ENCODE results near the gene TIMM44. TPM values are rescaled to one million over a fixed set of nuclear protein-coding genes. Genes with fewer than 3 reads are reported as not detected.

Gene TIMM44
- total RNA-seq, 2 experiments from 2014 or later = 86.0 to 116 TPM

DNA sequence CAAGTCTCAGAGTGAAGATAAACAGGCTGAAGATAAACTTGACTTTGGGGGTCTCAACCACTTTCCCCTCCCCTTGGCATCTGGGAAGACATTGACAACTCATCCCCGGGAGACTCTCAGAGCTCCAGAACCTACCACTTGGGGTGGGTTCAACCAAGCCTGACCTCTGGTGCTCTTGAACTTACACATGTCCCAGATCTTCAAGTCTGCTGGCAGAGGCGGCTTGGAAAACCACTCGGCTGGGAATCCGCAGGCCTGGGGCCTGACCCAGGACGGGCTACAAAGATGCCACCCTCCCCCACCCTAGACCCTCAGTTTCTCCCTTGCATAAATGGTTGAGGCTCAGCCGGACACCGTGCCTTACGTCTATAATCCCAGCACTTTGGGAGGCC, 54.6 kb downstream of the TIMM44 start:
- no peak for DNase-seq (ENCODE audit: low spot score)
- H3K79me2 ChIP-seq (ENCODE audit: insufficient read depth, low read depth, low read length) = no peaks in the 10 kb centered on the region
- no peak overlapping the region for H3K4me2 ChIP-seq (ENCODE audit: low read length)
- BruUV-seq (replicated peaks) = no TSS peak
- no peaks in the 10 kb centered on the region for H3K4me1 ChIP-seq (ENCODE audit: insufficient read depth, low read length, poor library complexity, severe bottlenecking)
- H3K27ac ChIP-seq (ENCODE audit: low read depth, low read length, poor library complexity, severe bottlenecking) = no peak overlapping the region
- no peaks in the 10 kb centered on the region for H3K36me3 ChIP-seq (ENCODE audit: insufficient read depth, low read length)
- no peaks in the 10 kb centered on the region for H3K9me2 ChIP-seq (ENCODE audit: insufficient read depth, low read length)
- no peaks in the 10 kb centered on the region for H3K9me3 ChIP-seq (ENCODE audit: low read length)
- intact Hi-C loops (cut with micrococcal nuclease; ENCODE audit: unreplicated experiment) = no loop called here
- ChIA-PET POLR2A (no interaction called here), CTCF (ENCODE audit: unreplicated experiment) (no interaction called here)
- H3K4me3 ChIP-seq (ENCODE audit: low read depth, low read length, poor library complexity, severe bottlenecking) = no peak overlapping the region
- H4K20me1 ChIP-seq (ENCODE audit: insufficient read depth, low read length) = no peaks in the 10 kb centered on the region
- no peak for TF ChIP-seq EZH2phosphoT487 (IDR thresholded peaks at IDR 0.05; ENCODE audit: borderline replicate concordance, low read depth, low read length)
- TF ChIP-seq, protein P1, sequence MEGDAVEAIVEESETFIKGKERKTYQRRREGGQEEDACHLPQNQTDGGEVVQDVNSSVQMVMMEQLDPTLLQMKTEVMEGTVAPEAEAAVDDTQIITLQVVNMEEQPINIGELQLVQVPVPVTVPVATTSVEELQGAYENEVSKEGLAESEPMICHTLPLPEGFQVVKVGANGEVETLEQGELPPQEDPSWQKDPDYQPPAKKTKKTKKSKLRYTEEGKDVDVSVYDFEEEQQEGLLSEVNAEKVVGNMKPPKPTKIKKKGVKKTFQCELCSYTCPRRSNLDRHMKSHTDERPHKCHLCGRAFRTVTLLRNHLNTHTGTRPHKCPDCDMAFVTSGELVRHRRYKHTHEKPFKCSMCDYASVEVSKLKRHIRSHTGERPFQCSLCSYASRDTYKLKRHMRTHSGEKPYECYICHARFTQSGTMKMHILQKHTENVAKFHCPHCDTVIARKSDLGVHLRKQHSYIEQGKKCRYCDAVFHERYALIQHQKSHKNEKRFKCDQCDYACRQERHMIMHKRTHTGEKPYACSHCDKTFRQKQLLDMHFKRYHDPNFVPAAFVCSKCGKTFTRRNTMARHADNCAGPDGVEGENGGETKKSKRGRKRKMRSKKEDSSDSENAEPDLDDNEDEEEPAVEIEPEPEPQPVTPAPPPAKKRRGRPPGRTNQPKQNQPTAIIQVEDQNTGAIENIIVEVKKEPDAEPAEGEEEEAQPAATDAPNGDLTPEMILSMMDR (conservative IDR thresholded peaks at IDR 0.05; ENCODE audit: low read length) = no peak
- H2AFZ ChIP-seq (ENCODE audit: low read length) = no peak overlapping the region

DNA sequence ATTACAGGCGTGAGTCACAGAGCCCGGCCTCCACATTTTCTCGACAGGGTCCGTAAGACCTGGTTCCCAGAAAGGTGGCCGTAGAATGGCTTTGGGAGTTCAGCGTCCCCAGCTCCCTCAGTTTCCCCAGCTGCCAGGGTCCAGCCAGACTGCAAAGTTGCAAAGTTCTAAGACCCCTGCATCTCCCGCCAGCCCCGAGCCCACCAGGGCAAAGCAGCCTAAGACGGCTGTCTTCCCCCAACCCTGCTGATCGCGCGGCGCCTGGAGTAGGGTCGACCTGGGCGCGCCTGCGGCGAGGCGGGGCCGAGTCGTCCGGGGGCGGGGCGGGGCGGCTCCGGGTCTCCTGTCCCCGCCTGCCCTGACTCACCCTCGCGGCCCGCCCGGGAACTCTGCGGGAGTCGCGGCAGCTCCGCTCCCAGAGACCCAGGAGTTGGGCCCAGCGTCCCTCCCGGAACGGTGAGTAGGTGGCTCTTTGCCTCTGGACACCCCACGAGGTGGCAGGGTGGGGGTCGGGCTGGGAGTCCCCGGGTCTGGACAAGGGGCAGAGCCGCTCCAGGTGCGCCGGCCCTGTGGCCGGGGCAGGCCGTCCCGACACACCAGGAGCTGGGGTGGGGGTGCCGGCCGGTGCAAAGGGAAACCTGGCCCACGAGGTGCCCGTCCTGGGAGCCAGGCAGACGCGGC, 55.2 kb downstream of the TIMM44 start, which contains the start of gene LRRC8E:
Gene LRRC8E (plus strand): TSS at position 366 of the 681 bp plus-strand sequence. CDS start 7,094 bp downstream, outside the sequence.
- no peaks in the 10 kb centered on the region for H3K9me3 ChIP-seq (ENCODE audit: low read length)
- BruUV-seq (replicated peaks) = no TSS peak
- H2AFZ ChIP-seq (ENCODE audit: low read length) = no peak within 1 kb of the TSS
- no peaks in the 10 kb centered on the region for H3K36me3 ChIP-seq (ENCODE audit: insufficient read depth, low read length)
- no peak within 1 kb of the TSS for H3K4me2 ChIP-seq (ENCODE audit: low read length)
- H3K27ac ChIP-seq (ENCODE audit: low read depth, low read length, poor library complexity, severe bottlenecking) = no peak within 1 kb of the TSS
- no peaks in the 10 kb centered on the region for H3K9me2 ChIP-seq (ENCODE audit: insufficient read depth, low read length)
- H3K4me3 ChIP-seq (ENCODE audit: low read depth, low read length, poor library complexity, severe bottlenecking) = no peak within 1 kb of the TSS
- DNase-seq (ENCODE audit: low spot score) = no peak
- intact Hi-C loops (cut with micrococcal nuclease; ENCODE audit: unreplicated experiment) = no loop called here
- H4K20me1 ChIP-seq (ENCODE audit: insufficient read depth, low read length) = no peaks in the 10 kb centered on the region
- TF ChIP-seq, protein P1 (conservative IDR thresholded peaks at IDR 0.05; ENCODE audit: low read length) = no peak
- no peak for TF ChIP-seq EZH2phosphoT487 (IDR thresholded peaks at IDR 0.05; ENCODE audit: borderline replicate concordance, low read depth, low read length)
- ChIA-PET POLR2A (no interaction called here), CTCF (ENCODE audit: unreplicated experiment) (no interaction called here)
- no peaks in the 10 kb centered on the region for H3K79me2 ChIP-seq (ENCODE audit: insufficient read depth, low read depth, low read length)
- no peaks in the 10 kb centered on the region for H3K4me1 ChIP-seq (ENCODE audit: insufficient read depth, low read length, poor library complexity, severe bottlenecking)

DNA sequence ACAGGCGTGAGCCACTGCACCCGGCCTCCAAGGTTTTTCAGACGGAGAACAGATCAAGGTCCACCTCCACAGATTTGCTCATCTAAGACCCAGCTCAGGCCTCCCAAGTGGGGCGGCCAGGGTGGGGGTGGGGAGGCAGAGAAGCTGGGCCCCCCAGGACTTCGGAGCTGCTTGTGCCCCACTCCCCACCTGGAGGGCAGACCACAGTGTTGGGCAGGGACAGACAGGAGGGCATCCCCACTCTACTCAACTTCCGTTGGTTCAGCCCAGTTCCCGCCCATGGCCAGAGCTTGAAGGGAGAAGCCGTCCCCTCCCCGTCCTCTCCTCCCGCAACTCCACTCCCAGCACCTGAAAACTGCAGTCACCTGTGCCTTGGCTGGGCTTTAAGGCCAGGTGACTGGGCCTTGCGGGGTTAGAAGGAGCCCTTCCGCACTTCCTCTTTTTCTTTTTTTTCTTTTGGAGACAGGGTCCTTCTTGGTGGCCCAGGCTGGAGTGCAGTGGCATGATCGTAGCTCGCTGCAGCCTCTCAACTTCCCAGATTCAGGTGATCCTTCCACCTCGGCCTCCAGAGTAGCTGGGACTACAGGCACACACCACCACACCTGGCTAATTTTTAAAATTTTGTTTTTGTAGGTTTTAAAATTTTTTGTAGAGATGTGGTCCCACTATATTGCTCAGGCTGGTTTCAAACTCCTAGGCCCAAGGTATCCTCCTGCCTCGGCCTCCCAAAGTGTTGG, 55.9 kb downstream of the TIMM44 start:
- no peaks in the 10 kb centered on the region for H3K36me3 ChIP-seq (ENCODE audit: insufficient read depth, low read length)
- intact Hi-C loops (cut with micrococcal nuclease; ENCODE audit: unreplicated experiment) = no loop called here
- BruUV-seq (replicated peaks) = no TSS peak
- TF ChIP-seq, protein P1 (conservative IDR thresholded peaks at IDR 0.05; ENCODE audit: low read length) = no peak
- no peak for TF ChIP-seq EZH2phosphoT487 (IDR thresholded peaks at IDR 0.05; ENCODE audit: borderline replicate concordance, low read depth, low read length)
- H3K79me2 ChIP-seq (ENCODE audit: insufficient read depth, low read depth, low read length) = no peaks in the 10 kb centered on the region
- no peak overlapping the region for H3K4me2 ChIP-seq (ENCODE audit: low read length)
- H4K20me1 ChIP-seq (ENCODE audit: insufficient read depth, low read length) = no peaks in the 10 kb centered on the region
- ChIA-PET POLR2A (interaction anchor here (0.6 kb wide), 1 partner anchor 19 kb away, joined by 3 read pairs; no protein-coding TSS in a partner anchor), CTCF (ENCODE audit: unreplicated experiment) (no interaction called here)
- no peak overlapping the region for H3K27ac ChIP-seq (ENCODE audit: low read depth, low read length, poor library complexity, severe bottlenecking)
- H3K9me3 ChIP-seq (ENCODE audit: low read length) = no peaks in the 10 kb centered on the region
- H3K4me3 ChIP-seq (ENCODE audit: low read depth, low read length, poor library complexity, severe bottlenecking) = no peak overlapping the region
- no peak overlapping the region for H2AFZ ChIP-seq (ENCODE audit: low read length)
- no peaks in the 10 kb centered on the region for H3K9me2 ChIP-seq (ENCODE audit: insufficient read depth, low read length)
- no peaks in the 10 kb centered on the region for H3K4me1 ChIP-seq (ENCODE audit: insufficient read depth, low read length, poor library complexity, severe bottlenecking)
- DNase-seq (ENCODE audit: low spot score) = no peak

All from OCI-LY7 (cell line).